ENCODE measurements around the gene GLYR1. TPM values are rescaled to one million over a fixed set of nuclear protein-coding genes. Genes with fewer than 3 reads are reported as not detected.

Gene GLYR1
- total and polyA plus RNA-seq, 2 donors from 2014 or later = 47.9 to 119 TPM

- peaks cover 0 to 2% (median 0%) of the 10 kb centered on the region in 3 donors for H3K9me3 ChIP-seq (ENCODE audit: control insufficient read depth in 2 of 3, insufficient read depth in 1 of 3, low read length in 3 of 3)
- no peak overlapping the region for H3K9ac ChIP-seq (ENCODE audit: low read length in 3 of 3)
- no peak overlapping the region for H3K27ac ChIP-seq (ENCODE audit: low read depth in 2 of 2, low read length in 2 of 2)
- DNase-seq = no peak
- intact Hi-C loops (cut with DNase I) = no loop called here
- no peak for TF ChIP-seq CTCF (IDR thresholded peaks at IDR 0.05; ENCODE audit: borderline replicate concordance, extremely low read depth, insufficient read depth)
- peaks cover 3 to 36% (median 19%) of the 10 kb centered on the region in 3 donors for H3K36me3 ChIP-seq (ENCODE audit: control insufficient read depth in 2 of 3, insufficient read depth in 3 of 3, low read length in 3 of 3)
- peaks cover 0 to 3% (median 0%) of the 10 kb centered on the region in 3 donors for H3K4me1 ChIP-seq (ENCODE audit: control insufficient read depth in 2 of 3, insufficient read depth in 2 of 3, low read depth in 1 of 3, low read length in 3 of 3)
- no peak for FAIRE-seq
- no peak overlapping the region for H3K4me3 ChIP-seq (ENCODE audit: low read length in 3 of 3)
- no peaks in the 10 kb centered on the region for H3K27me3 ChIP-seq (ENCODE audit: control insufficient read depth, insufficient read depth, low read length)
Observed at GRCh38 chr16:4760221-4760910, 86.7 kb downstream of the GLYR1 start.

- no peak for DNase-seq
- TF ChIP-seq CTCF (IDR thresholded peaks at IDR 0.05; ENCODE audit: borderline replicate concordance, extremely low read depth, insufficient read depth) = no peak
- H3K9ac ChIP-seq (ENCODE audit: low read length in 3 of 3) = no peak overlapping the region
- intact Hi-C loops (cut with DNase I) = no loop called here
- H3K9me3 ChIP-seq (ENCODE audit: control insufficient read depth in 2 of 3, insufficient read depth in 1 of 3, low read length in 3 of 3) = peaks cover 0 to 2% (median 0%) of the 10 kb centered on the region in 3 donors
- no peaks in the 10 kb centered on the region for H3K4me1 ChIP-seq (ENCODE audit: control insufficient read depth in 2 of 3, insufficient read depth in 2 of 3, low read depth in 1 of 3, low read length in 3 of 3)
- H3K36me3 ChIP-seq (ENCODE audit: control insufficient read depth in 2 of 3, insufficient read depth in 3 of 3, low read length in 3 of 3) = peaks cover 7 to 44% (median 30%) of the 10 kb centered on the region in 3 donors
- no peak overlapping the region for H3K4me3 ChIP-seq (ENCODE audit: low read length in 3 of 3)
- H3K27me3 ChIP-seq (ENCODE audit: control insufficient read depth, insufficient read depth, low read length) = no peaks in the 10 kb centered on the region
- no peak overlapping the region for H3K27ac ChIP-seq (ENCODE audit: low read depth in 2 of 2, low read length in 2 of 2)
- FAIRE-seq = no peak
Observed at GRCh38 chr16:4755687-4756086, 91.4 kb downstream of the GLYR1 start.

- Histone ChIP-seq H3K4me3 (ENCODE audit: low read length in 3 of 3) (no peak overlapping the region), H3K36me3 (ENCODE audit: control insufficient read depth in 2 of 3, insufficient read depth in 3 of 3, low read length in 3 of 3) (peaks cover 7 to 37% (median 22%) of the 10 kb centered on the region in 3 donors), H3K4me1 (ENCODE audit: control insufficient read depth in 2 of 3, insufficient read depth in 2 of 3, low read depth in 1 of 3, low read length in 3 of 3) (no peaks in the 10 kb centered on the region), H3K9me3 (ENCODE audit: control insufficient read depth in 2 of 3, insufficient read depth in 1 of 3, low read length in 3 of 3) (peaks cover 0 to 2% (median 0%) of the 10 kb centered on the region in 3 donors), H3K27ac (ENCODE audit: low read depth in 2 of 2, low read length in 2 of 2) (no peak overlapping the region), H3K9ac (ENCODE audit: low read length in 3 of 3) (no peak overlapping the region), H3K27me3 (ENCODE audit: control insufficient read depth, insufficient read depth, low read length) (no peaks in the 10 kb centered on the region)
- DNase-seq = no peak
- intact Hi-C loops (cut with DNase I) = no loop called here
- TF ChIP-seq CTCF (IDR thresholded peaks at IDR 0.05; ENCODE audit: borderline replicate concordance, extremely low read depth, insufficient read depth) = no peak
- FAIRE-seq = no peak
Observed at GRCh38 chr16:4754865-4755264, 92.2 kb downstream of the GLYR1 start.

Data from kidney (tissue), 14 donors.